ENCODE measurements around the gene TMEM143. TPM values are rescaled to one million over a fixed set of nuclear protein-coding genes. Genes with fewer than 3 reads are reported as not detected.

The TMEM143 gene
- total and polyA plus RNA-seq, 2 of the 8 experiments (the other 6 are each of a cell fraction or from before 2014, with no cell fraction given) = 14.2 to 19.1 TPM

DNA sequence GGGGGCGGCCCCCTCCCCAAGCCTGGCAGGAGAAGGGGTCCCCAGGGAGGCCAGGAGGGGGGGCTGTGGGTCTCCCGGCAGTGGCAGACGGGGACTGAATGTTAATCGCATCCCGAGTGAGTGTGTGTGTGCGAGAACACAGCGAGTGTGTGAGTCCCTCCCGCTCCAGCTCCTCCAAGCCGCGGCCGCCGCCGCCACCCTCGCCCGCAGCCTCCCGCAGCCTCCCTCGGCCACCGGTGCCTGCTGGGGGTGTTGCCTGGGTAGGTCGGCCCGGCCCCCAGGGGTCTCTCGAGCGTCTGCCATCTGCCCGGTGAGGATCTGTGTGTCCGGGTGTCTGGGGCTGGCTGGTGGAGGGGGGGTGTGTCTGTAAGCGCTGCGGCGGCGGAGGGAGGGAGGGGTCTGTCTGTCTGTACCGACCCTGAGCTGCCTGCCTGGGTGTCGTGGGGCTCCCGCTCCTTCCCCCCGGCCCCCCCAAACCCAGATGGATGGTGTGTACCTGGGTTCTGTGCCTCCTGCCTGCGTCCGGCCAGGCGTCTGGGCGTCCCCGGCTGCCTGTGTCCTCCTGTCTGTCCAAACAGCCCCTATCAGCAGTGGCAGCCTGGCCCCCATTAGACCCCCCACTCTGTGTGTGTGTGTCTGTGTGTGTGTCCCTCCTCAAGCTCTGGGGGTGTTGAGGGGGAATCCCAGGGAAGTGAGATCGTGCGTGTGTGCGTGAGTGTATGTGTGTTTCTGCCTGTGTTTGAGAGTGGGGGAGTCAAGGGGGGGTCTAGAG lies 30.0 kb upstream of the TMEM143 start, which contains the start of gene GRIN2D (continued):
- TF ChIP-seq EZH2 (IDR thresholded peaks at IDR 0.05; ENCODE audit: low read depth, low read length, severe bottlenecking) (peak; percentile 10), BACH1 (IDR thresholded peaks at IDR 0.05; ENCODE audit: low read length) (no peak), SP1 (IDR thresholded peaks at IDR 0.05; ENCODE audit: low read depth, low read length) (no peak), POU5F1 (IDR thresholded peaks at IDR 0.05; ENCODE audit: low read depth, low read length) (no peak), CBX8 (IDR thresholded peaks at IDR 0.05; ENCODE audit: borderline replicate concordance, low read depth, low read length) (no peak), ASH2L (IDR thresholded peaks at IDR 0.05; ENCODE audit: low read length) (peak; percentile 25), EP300 (IDR thresholded peaks at IDR 0.05; ENCODE audit: borderline replicate concordance in 1 of 2, low read depth in 2 of 2, low read length in 2 of 2) (no peak), KDM4A (IDR thresholded peaks at IDR 0.05; ENCODE audit: low read depth, low read length, severe bottlenecking) (peak; percentile 30), TAF7 (optimal IDR thresholded peaks at IDR 0.05; ENCODE audit: borderline replicate concordance, low read depth, low read length) (no peak), SIX5 (IDR thresholded peaks at IDR 0.05; ENCODE audit: low read depth, low read length) (no peak)
- TF ChIP-seq, protein P1, sequence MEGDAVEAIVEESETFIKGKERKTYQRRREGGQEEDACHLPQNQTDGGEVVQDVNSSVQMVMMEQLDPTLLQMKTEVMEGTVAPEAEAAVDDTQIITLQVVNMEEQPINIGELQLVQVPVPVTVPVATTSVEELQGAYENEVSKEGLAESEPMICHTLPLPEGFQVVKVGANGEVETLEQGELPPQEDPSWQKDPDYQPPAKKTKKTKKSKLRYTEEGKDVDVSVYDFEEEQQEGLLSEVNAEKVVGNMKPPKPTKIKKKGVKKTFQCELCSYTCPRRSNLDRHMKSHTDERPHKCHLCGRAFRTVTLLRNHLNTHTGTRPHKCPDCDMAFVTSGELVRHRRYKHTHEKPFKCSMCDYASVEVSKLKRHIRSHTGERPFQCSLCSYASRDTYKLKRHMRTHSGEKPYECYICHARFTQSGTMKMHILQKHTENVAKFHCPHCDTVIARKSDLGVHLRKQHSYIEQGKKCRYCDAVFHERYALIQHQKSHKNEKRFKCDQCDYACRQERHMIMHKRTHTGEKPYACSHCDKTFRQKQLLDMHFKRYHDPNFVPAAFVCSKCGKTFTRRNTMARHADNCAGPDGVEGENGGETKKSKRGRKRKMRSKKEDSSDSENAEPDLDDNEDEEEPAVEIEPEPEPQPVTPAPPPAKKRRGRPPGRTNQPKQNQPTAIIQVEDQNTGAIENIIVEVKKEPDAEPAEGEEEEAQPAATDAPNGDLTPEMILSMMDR (IDR thresholded peaks at IDR 0.05; ENCODE audit: control extremely low read depth in 1 of 3, insufficient read depth in 1 of 3, low read depth in 1 of 3, low read length in 3 of 3) = peak in 2 of 3 experiments; percentile 21 to 28; a peak in 3 of 4 replicates
- TF ChIP-seq, protein P2, sequence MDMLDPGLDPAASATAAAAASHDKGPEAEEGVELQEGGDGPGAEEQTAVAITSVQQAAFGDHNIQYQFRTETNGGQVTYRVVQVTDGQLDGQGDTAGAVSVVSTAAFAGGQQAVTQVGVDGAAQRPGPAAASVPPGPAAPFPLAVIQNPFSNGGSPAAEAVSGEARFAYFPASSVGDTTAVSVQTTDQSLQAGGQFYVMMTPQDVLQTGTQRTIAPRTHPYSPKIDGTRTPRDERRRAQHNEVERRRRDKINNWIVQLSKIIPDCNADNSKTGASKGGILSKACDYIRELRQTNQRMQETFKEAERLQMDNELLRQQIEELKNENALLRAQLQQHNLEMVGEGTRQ (IDR thresholded peaks at IDR 0.05; ENCODE audit: low read length) = no peak
- TF ChIP-seq, protein P3, sequence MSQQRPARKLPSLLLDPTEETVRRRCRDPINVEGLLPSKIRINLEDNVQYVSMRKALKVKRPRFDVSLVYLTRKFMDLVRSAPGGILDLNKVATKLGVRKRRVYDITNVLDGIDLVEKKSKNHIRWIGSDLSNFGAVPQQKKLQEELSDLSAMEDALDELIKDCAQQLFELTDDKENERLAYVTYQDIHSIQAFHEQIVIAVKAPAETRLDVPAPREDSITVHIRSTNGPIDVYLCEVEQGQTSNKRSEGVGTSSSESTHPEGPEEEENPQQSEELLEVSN (IDR thresholded peaks at IDR 0.05) = no peak
